HEK293T (cell line): ENCODE data around the gene PI4KA.
"Not testable (repeated sequence)": the region's sequence is repeated elsewhere in the genome, so short reads cannot be mapped to it uniquely, and the experiment has no call there.

Experiments
- CTCF ChIA-PET: fragments of 350-600 bp; formaldehyde crosslinking; extraction: SDS; loops from one replicate; lab custom pipeline; 2021; ENCODE audit warnings: antibody characterized with exemption, inconsistent platforms; lab: Yijun Ruan, JAX
- POLR2A ChIA-PET: fragments of 350-600 bp; formaldehyde crosslinking; extraction: SDS; loops from one replicate; lab custom pipeline; 2020; ENCODE audit warnings: antibody characterized with exemption, inconsistent platforms; lab: Yijun Ruan, JAX
- DNase-seq: peaks from one replicate; pipeline ENCODE4 v3.0.0; 2012; ENCODE audit warnings: mixed read lengths; ENCODE audit errors: extremely low spot score
- ARNT ChIP-seq: fragments of 450-650 bp; IDR thresholded peaks from 2 replicates; pipeline ENCODE4 v1.6.1; 2017; ENCODE audit warnings: mild to moderate bottlenecking
- BHLHE40 ChIP-seq: fragments of 450-650 bp; IDR thresholded peaks from 2 replicates; pipeline ENCODE4 v1.6.1; 2016; ENCODE audit warnings: mild to moderate bottlenecking, moderate library complexity, borderline replicate concordance
- CTBP1 ChIP-seq: fragments of 450-650 bp; IDR thresholded peaks from 2 replicates; pipeline ENCODE4 v1.6.1; 2016; ENCODE audit warnings: borderline replicate concordance
- ELF4 ChIP-seq: fragments of 450-650 bp; IDR thresholded peaks from 2 replicates; pipeline ENCODE4 v1.6.1; 2017; ENCODE audit warnings: antibody characterized with exemption
- FOXA1 ChIP-seq: fragments of 450-650 bp; IDR thresholded peaks from 2 replicates; pipeline ENCODE4 v1.6.1; 2016; ENCODE audit warnings: mild to moderate bottlenecking
- FOXK2 ChIP-seq: fragments of 450-650 bp; IDR thresholded peaks from 2 replicates; pipeline ENCODE4 v1.6.1; 2016; ENCODE audit warnings: mild to moderate bottlenecking
- FOXM1 ChIP-seq: fragments of 450-650 bp; IDR thresholded peaks from 2 replicates; pipeline ENCODE4 v1.6.1; 2017; ENCODE audit warnings: mild to moderate bottlenecking, borderline replicate concordance
- HDGF ChIP-seq: fragments of 450-650 bp; IDR thresholded peaks from 2 replicates; pipeline ENCODE4 v1.6.1; 2017; ENCODE audit warnings: antibody characterized with exemption, borderline replicate concordance
- L3MBTL2 ChIP-seq: fragments of 450-650 bp; conservative IDR thresholded peaks from 2 replicates; pipeline ENCODE4 v1.6.1; 2016; ENCODE audit warnings: mild to moderate bottlenecking
- LEF1 ChIP-seq: fragments of 450-650 bp; IDR thresholded peaks from 2 replicates; pipeline ENCODE4 v1.6.1; 2017; ENCODE audit warnings: mild to moderate bottlenecking, borderline replicate concordance
- NFRKB ChIP-seq: fragments of 450-650 bp; IDR thresholded peaks from 2 replicates; pipeline ENCODE4 v1.6.1; 2016; ENCODE audit warnings: mild to moderate bottlenecking, moderate library complexity
- SP1 ChIP-seq: fragments of 450-650 bp; IDR thresholded peaks from 2 replicates; pipeline ENCODE4 v1.6.1; 2017
- SUZ12 ChIP-seq: fragments of 450-650 bp; IDR thresholded peaks from 2 replicates; pipeline ENCODE4 v1.6.1; 2016; ENCODE audit warnings: mild to moderate bottlenecking
- TARDBP ChIP-seq: fragments of 450-650 bp; IDR thresholded peaks from 2 replicates; pipeline ENCODE4 v1.6.1; 2016
- ZNF384 ChIP-seq: fragments of 450-650 bp; IDR thresholded peaks from 2 replicates; pipeline ENCODE4 v1.6.1; 2016
- TF ChIP-seq, protein P1 (sequence below): fragments of 450-650 bp; IDR thresholded peaks from 2 replicates; pipeline ENCODE4 v1.6.1; 2016

Gene PI4KA

DNA sequence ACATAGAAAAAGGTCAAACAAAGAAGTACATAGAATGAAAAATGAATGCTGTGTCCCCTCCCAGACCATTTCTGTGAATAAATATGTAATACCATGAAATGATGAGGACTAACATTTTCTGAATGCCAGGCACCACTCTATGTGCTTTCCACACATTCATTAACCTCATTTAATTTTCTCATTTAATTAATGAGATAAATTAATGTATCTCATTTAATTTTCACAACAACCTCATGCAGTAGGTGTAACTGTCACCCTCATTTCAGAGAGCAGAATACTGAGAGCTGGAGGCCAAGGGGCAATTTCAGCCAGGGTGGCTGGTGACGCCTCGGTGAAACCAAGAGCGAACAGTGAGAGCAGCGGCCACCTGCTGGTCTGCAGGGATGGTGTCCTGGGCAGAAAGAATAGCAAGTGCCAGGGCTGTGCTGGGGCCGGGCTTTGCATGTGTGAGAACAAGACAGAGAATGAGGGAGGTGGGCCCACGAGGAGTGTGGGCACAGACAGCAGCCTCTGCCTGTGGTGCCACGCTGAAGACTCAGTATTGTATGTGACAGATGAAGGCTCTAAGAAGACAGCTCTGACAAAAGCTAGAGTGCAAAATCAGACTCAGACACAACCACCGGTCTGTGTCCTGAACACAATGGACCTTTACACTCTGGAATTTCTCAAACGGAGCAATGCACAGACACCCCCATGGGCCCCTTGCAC, 86.5 kb downstream of the PI4KA start:
- CTCF ChIA-PET, result interaction anchor here (1.3 kb wide), 1 partner anchor 12 kb away, joined by 3 read pairs; no protein-coding TSS in a partner anchor
- DNase-seq, result no peak
- TF ChIP-seq, protein P1, sequence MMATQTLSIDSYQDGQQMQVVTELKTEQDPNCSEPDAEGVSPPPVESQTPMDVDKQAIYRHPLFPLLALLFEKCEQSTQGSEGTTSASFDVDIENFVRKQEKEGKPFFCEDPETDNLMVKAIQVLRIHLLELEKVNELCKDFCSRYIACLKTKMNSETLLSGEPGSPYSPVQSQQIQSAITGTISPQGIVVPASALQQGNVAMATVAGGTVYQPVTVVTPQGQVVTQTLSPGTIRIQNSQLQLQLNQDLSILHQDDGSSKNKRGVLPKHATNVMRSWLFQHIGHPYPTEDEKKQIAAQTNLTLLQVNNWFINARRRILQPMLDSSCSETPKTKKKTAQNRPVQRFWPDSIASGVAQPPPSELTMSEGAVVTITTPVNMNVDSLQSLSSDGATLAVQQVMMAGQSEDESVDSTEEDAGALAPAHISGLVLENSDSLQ, result no peak
- no peak for TF ChIP-seq ZNF384
- TF ChIP-seq ELF4, result no peak
- no peak for TF ChIP-seq FOXK2
- TF ChIP-seq CTBP1, result no peak
- TF ChIP-seq HDGF, result no peak
- no peak for TF ChIP-seq ARNT
- TF ChIP-seq FOXA1, result no peak
- TF ChIP-seq TARDBP, result no peak
- no peak for TF ChIP-seq FOXM1
- TF ChIP-seq NFRKB, result no peak
- TF ChIP-seq LEF1, result no peak
- TF ChIP-seq SUZ12, result no peak
- no peak for TF ChIP-seq BHLHE40
- TF ChIP-seq SP1, result no peak
- TF ChIP-seq L3MBTL2, result no peak
- POLR2A ChIA-PET, result no interaction called here

DNA sequence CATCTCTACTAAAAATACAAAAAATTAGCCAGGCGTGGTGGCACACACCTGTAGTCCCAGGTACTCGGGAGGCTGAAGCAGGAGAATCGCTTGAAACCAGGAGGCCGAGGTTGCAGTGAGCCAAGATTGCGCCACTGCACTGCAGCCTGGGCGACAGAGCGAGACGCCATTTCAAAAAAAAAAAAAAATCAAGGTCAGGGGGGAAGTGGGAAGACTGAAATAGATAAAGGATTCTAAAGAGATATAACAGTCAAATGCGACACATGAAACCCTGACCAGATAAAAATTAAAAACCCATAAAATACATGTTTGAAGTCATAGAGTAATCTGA, 89.2 kb downstream of the PI4KA start:
- CTCF ChIA-PET, DNase-seq, POLR2A ChIA-PET: not testable (repeated sequence)

DNA sequence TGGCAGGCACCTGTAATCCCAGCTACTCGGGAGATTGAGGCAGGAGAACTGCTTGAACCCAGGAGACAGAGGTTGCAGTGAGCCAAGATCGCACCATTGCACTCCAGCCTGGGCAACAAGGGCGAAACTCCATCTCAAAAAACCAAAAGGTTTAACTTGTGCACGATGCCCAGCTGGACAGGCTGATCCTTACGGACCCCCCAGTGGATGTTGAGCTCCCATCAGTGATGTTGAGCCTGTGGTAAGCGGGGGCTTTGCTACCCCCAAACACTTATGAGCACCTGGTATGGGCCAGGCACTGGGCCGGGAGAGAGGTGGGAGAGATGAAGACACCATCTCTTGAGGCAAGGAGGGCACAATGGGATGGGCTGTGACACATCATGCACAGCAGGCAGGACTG, 92.1 kb downstream of the PI4KA start:
- no peak for TF ChIP-seq HDGF
- no peak for TF ChIP-seq FOXK2
- no peak for TF ChIP-seq LEF1
- TF ChIP-seq NFRKB, result no peak
- TF ChIP-seq FOXM1, result no peak
- no peak for TF ChIP-seq SP1
- no peak for TF ChIP-seq ARNT
- TF ChIP-seq TARDBP, result no peak
- TF ChIP-seq CTBP1, result no peak
- TF ChIP-seq FOXA1, result no peak
- no peak for TF ChIP-seq L3MBTL2
- no peak for TF ChIP-seq SUZ12
- DNase-seq, result no peak
- CTCF ChIA-PET, result no interaction called here
- POLR2A ChIA-PET, result no interaction called here

DNA sequence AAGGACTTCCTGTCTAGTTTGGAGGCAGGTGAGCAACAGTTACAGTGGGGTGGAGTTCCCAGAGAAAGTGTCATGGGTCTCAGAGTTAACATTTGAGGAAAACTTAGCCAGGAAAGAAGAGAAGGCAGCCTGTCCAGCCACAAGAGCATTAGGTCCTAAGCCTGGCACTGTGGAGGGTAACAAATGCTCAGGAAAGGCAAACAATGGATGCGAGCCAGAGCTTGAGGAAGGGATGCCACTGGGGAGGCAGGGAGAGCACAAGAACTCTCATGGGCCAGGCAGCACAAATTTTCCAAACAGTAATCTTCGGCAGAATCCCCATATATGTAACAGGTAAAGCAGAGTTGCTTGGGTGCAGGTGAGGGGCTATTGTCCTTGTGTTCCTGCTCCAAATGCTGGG, 92.7 kb downstream of the PI4KA start:
- TF ChIP-seq HDGF (no peak), ARNT (no peak), FOXM1 (no peak), SP1 (no peak), FOXK2 (no peak), ZNF384 (no peak), NFRKB (no peak), CTBP1 (no peak), FOXA1 (no peak)
- TF ChIP-seq, protein P1, result no peak
- CTCF ChIA-PET, result no interaction called here
- POLR2A ChIA-PET, result no interaction called here
- DNase-seq, result no peak

DNA sequence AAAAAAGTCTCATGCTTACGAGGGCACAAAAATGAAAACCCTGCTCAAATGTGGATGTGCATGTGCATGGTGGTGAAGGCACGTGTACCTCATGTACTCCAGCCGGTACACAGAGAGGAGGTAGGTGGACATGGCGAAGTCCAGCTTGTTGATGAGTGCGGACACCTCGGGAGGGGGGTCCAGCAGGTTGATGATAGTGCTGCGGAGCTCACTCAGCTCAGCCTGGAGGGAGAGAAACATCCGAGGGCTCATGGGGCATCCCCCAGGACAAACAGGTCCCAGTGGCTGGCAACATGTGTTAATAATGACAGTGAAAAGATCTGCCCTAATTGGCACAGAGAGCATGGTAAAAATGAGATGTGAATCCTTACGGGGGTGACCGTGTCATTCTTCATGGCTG, 93.9 kb downstream of the PI4KA start:
- ChIA-PET POLR2A (no interaction called here), CTCF (no interaction called here)
- DNase-seq, result no peak
- TF ChIP-seq, protein P1, result no peak
- TF ChIP-seq SP1 (no peak), ELF4 (no peak), FOXK2 (no peak), FOXM1 (no peak), ARNT (no peak), HDGF (no peak), LEF1 (no peak), ZNF384 (no peak), TARDBP (no peak), FOXA1 (no peak), NFRKB (no peak), CTBP1 (no peak), SUZ12 (no peak), L3MBTL2 (no peak), BHLHE40 (no peak)

DNA sequence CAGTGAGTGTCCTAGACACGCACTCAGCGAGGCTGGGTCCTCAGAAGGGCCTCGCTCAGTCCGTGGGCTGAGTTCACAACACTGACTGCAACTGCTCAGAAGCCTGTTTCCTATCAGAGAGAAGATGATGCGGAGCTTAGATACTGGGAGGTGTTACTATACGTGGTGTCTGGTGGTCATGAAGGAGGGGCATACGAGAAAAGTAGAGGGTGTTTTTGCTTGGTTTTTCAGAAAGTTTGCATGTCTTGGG, 94.2 kb downstream of the PI4KA start:
- no peak for TF ChIP-seq L3MBTL2
- TF ChIP-seq BHLHE40, result no peak
- no peak for TF ChIP-seq ARNT
- TF ChIP-seq FOXM1, result no peak
- no peak for TF ChIP-seq ELF4
- no peak for TF ChIP-seq SUZ12
- ChIA-PET CTCF (no interaction called here), POLR2A (no interaction called here)

More for the DNA sequence above, 94.2 kb downstream of the PI4KA start:
- DNase-seq, result no peak
